SK-N-MC (cell line): Measurements from ENCODE around the gene ARID1B.

Source experiments
- EZH2 ChIP-seq: fragments of 200-600 bp; sonication (generic); IDR thresholded peaks from one replicate; pipeline ENCODE4 v1.6.1; 2017; ENCODE audit warnings: antibody characterized with exemption
- FOXP2 ChIP-seq: optimal IDR thresholded peaks from 2 replicates; pipeline ENCODE3; 2011; ENCODE audit warnings: mild to moderate bottlenecking, moderate library complexity; ENCODE audit not compliant: insufficient read depth; ENCODE audit errors: extremely low read length, control extremely low read depth
- POLR2AphosphoS5 ChIP-seq: IDR thresholded peaks from 2 replicates; pipeline ENCODE4 v1.6.1; 2012; ENCODE audit warnings: mild to moderate bottlenecking, low read depth, low read length, borderline replicate concordance

GRCh38 chr6:156911581-156911980 is 134.4 kb downstream of the ARID1B start:
- TF ChIP-seq EZH2 (no peak), FOXP2 (no peak), POLR2AphosphoS5 (no peak)
